Fibroblast of lung (primary cell): Measurements from ENCODE around the gene PID1. TPM values are rescaled to one million over a fixed set of nuclear protein-coding genes. Genes with fewer than 3 reads are reported as not detected.

Experiments used
- DNase-seq, 2 donors: peaks; one replicate each; pipeline versions ENCODE4 v3.0.0 to v3.0.0-alpha.2; 2010; ENCODE audit warnings: low read depth in 2 of 2
- H2AFZ ChIP-seq: 2 replicates; pipeline ENCODE4 v1.5.1; 2012; ENCODE audit warnings: low read length, control low read depth, inconsistent platforms
- H3K27ac ChIP-seq: 2 replicates; pipeline ENCODE4 v1.5.1; 2011; ENCODE audit warnings: low read length, control low read depth; ENCODE audit not compliant: insufficient read depth
- H3K27me3 ChIP-seq: 2 replicates; pipeline ENCODE4 v1.5.1; 2011; ENCODE audit warnings: mild to moderate bottlenecking, low read length; ENCODE audit not compliant: control insufficient read depth, insufficient read depth
- H3K36me3 ChIP-seq: 2 replicates; pipeline ENCODE4 v1.5.1; 2011; ENCODE audit warnings: low read length; ENCODE audit not compliant: control insufficient read depth, insufficient read depth
- H3K4me1 ChIP-seq: 2 replicates; pipeline ENCODE4 v1.5.1; 2011; ENCODE audit warnings: low read length; ENCODE audit not compliant: control insufficient read depth, insufficient read depth; ENCODE audit errors: extremely low read depth
- H3K4me2 ChIP-seq: 2 replicates; pipeline ENCODE4 v1.5.1; 2011; ENCODE audit warnings: low read length, control low read depth; ENCODE audit not compliant: insufficient read depth; ENCODE audit errors: extremely low read depth
- H3K4me3 ChIP-seq, 4 experiments: fragments of 200-600 bp in 1 of 4; sonication (generic) in 1 of 4; replicated peaks in 1 of 4; 2 replicates each; pipeline ENCODE4 v1.5.1; 2011 to 2016; ENCODE audit warnings: low read length in 4 of 4, low read depth in 3 of 4, mild to moderate bottlenecking in 3 of 4, control low read depth in 2 of 4, inconsistent platforms in 1 of 4, mixed read lengths in 1 of 4; ENCODE audit not compliant: insufficient read depth in 1 of 4; ENCODE audit errors: control extremely low read depth in 1 of 4
- H3K79me2 ChIP-seq: 2 replicates; pipeline ENCODE4 v1.5.1; 2012; ENCODE audit warnings: mild to moderate bottlenecking, low read length, inconsistent platforms; ENCODE audit not compliant: control insufficient read depth, insufficient read depth
- H3K9ac ChIP-seq: 2 replicates; pipeline ENCODE4 v1.5.1; 2011; ENCODE audit warnings: mild to moderate bottlenecking, low read length, control low read depth; ENCODE audit not compliant: insufficient read depth
- H3K9me3 ChIP-seq: 2 replicates; pipeline ENCODE4 v1.5.1; 2012; ENCODE audit warnings: low read depth, low read length; ENCODE audit not compliant: control insufficient read depth, insufficient read depth
- H4K20me1 ChIP-seq: 2 replicates; pipeline ENCODE4 v1.5.1; 2011; ENCODE audit warnings: low read length; ENCODE audit not compliant: control insufficient read depth, insufficient read depth; ENCODE audit errors: extremely low read depth
- EZH2 ChIP-seq: IDR thresholded peaks from 2 replicates; pipeline ENCODE4 v1.5.1; 2012; ENCODE audit warnings: low read length, control low read depth, mild to moderate bottlenecking; ENCODE audit errors: missing control alignments
- polyA plus RNA-seq, 2 donors: library from polyadenylated mRNA; depleted of rRNA in 1 of 2; stranded (reverse) in 1 of 2; unstranded in 1 of 2; fragments of >200 nt; gene quantifications; 2 replicates each; pipeline ENCODE4 v1.2.1, GENCODE V29; 2011 to 2012; ENCODE audit warnings: missing spikeins in 1 of 2
- total RNA-seq: library from RNA; depleted of rRNA; stranded (reverse); fragments of >200 nt; gene quantifications from 2 replicates; pipeline ENCODE4 v1.2.1, GENCODE V29; 2014
- TF ChIP-seq, protein P1 (sequence below), 2 donors: IDR thresholded peaks in 1 of 2; conservative IDR thresholded peaks in 1 of 2; 1 replicate in 1 of 2; 2 replicates in 1 of 2; pipeline ENCODE4 v1.5.1; 2011 to 2012; ENCODE audit warnings: low read length in 2 of 2, control low read depth in 1 of 2, inconsistent platforms in 1 of 2, low read depth in 1 of 2, mild to moderate bottlenecking in 1 of 2

PID1 gene
- total and polyA plus RNA-seq, 2 donors (not counting 1 experiment from before 2014, with no cell fraction given), result 15.7 to 29.6 TPM

DNA sequence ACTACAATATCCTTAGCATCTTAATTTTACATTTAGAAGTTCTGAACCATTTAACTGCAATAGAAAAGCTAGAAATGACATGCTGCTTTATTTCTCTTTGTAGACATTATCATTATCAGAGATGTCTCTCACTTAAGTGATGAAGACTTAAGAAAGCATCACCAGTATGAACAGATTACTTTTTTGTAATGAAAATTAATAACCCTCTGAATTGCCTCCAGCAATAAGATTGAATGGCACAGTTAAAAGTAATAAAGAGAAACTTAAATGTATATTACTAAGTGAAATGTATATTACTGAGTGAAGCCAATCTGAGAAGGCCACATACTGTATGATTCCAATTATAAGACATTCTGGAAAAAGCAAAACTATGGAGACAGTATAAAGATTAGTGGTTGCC, 89.4 kb downstream of the PID1 start:
- H3K9me3 ChIP-seq, result no peaks in the 10 kb centered on the region
- DNase-seq, result no peak
- H3K4me1 ChIP-seq, result no peaks in the 10 kb centered on the region
- no peaks in the 10 kb centered on the region for H4K20me1 ChIP-seq
- no peaks in the 10 kb centered on the region for H3K36me3 ChIP-seq
- TF ChIP-seq EZH2, result no peak
- no peak overlapping the region for H2AFZ ChIP-seq
- H3K4me2 ChIP-seq, result no peak overlapping the region
- no peak overlapping the region for H3K4me3 ChIP-seq
- no peaks in the 10 kb centered on the region for H3K27me3 ChIP-seq
- no peak overlapping the region for H3K27ac ChIP-seq
- no peaks in the 10 kb centered on the region for H3K79me2 ChIP-seq
- H3K9ac ChIP-seq, result no peak overlapping the region

DNA sequence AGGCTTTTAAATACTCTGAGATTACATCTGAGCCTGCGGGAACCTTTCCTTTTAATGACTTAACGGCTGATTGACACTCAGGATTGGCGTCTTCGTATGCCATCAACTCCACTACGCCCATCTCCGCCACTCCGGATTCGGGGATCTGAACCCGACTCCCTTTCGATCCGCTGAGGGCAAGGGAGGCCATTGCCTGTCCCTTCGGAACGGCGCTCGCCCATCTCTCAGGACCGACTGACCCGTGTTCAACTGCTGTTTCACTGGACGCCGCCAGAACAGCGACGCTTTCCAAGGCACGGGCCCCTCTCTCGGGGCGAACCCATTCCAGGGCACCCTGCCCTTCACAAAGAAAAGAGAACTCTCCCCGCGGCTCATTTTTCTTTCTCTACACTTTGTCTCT, 90.4 kb downstream of the PID1 start:
- H3K36me3 ChIP-seq, result no peaks in the 10 kb centered on the region
- no peak for DNase-seq
- H3K4me3 ChIP-seq, result no peak overlapping the region
- H3K79me2 ChIP-seq, result no peaks in the 10 kb centered on the region
- no peak overlapping the region for H2AFZ ChIP-seq
- H3K27ac ChIP-seq, result no peak overlapping the region
- no peaks in the 10 kb centered on the region for H3K9me3 ChIP-seq
- H3K4me2 ChIP-seq, result no peak overlapping the region
- H3K4me1 ChIP-seq, result no peaks in the 10 kb centered on the region
- H3K27me3 ChIP-seq, result no peaks in the 10 kb centered on the region
- TF ChIP-seq, protein P1, sequence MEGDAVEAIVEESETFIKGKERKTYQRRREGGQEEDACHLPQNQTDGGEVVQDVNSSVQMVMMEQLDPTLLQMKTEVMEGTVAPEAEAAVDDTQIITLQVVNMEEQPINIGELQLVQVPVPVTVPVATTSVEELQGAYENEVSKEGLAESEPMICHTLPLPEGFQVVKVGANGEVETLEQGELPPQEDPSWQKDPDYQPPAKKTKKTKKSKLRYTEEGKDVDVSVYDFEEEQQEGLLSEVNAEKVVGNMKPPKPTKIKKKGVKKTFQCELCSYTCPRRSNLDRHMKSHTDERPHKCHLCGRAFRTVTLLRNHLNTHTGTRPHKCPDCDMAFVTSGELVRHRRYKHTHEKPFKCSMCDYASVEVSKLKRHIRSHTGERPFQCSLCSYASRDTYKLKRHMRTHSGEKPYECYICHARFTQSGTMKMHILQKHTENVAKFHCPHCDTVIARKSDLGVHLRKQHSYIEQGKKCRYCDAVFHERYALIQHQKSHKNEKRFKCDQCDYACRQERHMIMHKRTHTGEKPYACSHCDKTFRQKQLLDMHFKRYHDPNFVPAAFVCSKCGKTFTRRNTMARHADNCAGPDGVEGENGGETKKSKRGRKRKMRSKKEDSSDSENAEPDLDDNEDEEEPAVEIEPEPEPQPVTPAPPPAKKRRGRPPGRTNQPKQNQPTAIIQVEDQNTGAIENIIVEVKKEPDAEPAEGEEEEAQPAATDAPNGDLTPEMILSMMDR (conservative IDR thresholded peaks at IDR 0.05 in 1 of 2, IDR thresholded peaks at IDR 0.05 in 1 of 2; ENCODE audit: low read depth in 1 of 2, low read length in 2 of 2), result no peak
- H4K20me1 ChIP-seq, result no peaks in the 10 kb centered on the region
- H3K9ac ChIP-seq, result no peak overlapping the region

- no peak for DNase-seq
- no peak overlapping the region for H3K4me2 ChIP-seq
- H3K4me1 ChIP-seq, result peaks cover 2% of the 10 kb centered on the region
- no peak overlapping the region for H3K27ac ChIP-seq
- H4K20me1 ChIP-seq, result no peaks in the 10 kb centered on the region
- TF ChIP-seq, protein P1 (conservative IDR thresholded peaks at IDR 0.05 in 1 of 2, IDR thresholded peaks at IDR 0.05 in 1 of 2; ENCODE audit: low read depth in 1 of 2, low read length in 2 of 2), result no peak
- no peak for TF ChIP-seq EZH2
- H3K79me2 ChIP-seq, result no peaks in the 10 kb centered on the region
- H2AFZ ChIP-seq, result no peak overlapping the region
- no peak overlapping the region for H3K9ac ChIP-seq
- no peak overlapping the region for H3K4me3 ChIP-seq
- no peaks in the 10 kb centered on the region for H3K36me3 ChIP-seq
- no peaks in the 10 kb centered on the region for H3K27me3 ChIP-seq
- no peaks in the 10 kb centered on the region for H3K9me3 ChIP-seq
These were observed 91.5 kb downstream of the PID1 start for GRCh38 chr2:229179628-229180027.

GRCh38 chr2:229178706-229179105, 92.4 kb downstream of the PID1 start:
- Histone ChIP-seq H3K9ac (no peak overlapping the region), H3K36me3 (no peaks in the 10 kb centered on the region), H3K9me3 (no peaks in the 10 kb centered on the region), H3K27me3 (no peaks in the 10 kb centered on the region), H3K27ac (no peak overlapping the region), H3K4me2 (no peak overlapping the region), H3K4me3 (no peak overlapping the region), H2AFZ (no peak overlapping the region), H4K20me1 (no peaks in the 10 kb centered on the region), H3K4me1 (peaks cover 2% of the 10 kb centered on the region), H3K79me2 (no peaks in the 10 kb centered on the region)
- TF ChIP-seq, protein P1 (conservative IDR thresholded peaks at IDR 0.05 in 1 of 2, IDR thresholded peaks at IDR 0.05 in 1 of 2; ENCODE audit: low read depth in 1 of 2, low read length in 2 of 2), result no peak
- no peak for TF ChIP-seq EZH2
- DNase-seq, result no peak
